Lower leg skin (tissue), 3 donors: Measurements from ENCODE around the gene GLB1L2.

Experiments used
- POLR2A ChIP-seq, 2 donors: fragments of 450-650 bp; IDR thresholded peaks; one replicate each; pipeline ENCODE4 v1.6.1; 2016 to 2017; ENCODE audit warnings: antibody characterized with exemption in 2 of 2, mild to moderate bottlenecking in 1 of 2, moderate library complexity in 1 of 2
- TF ChIP-seq, protein P1 (sequence below), 3 donors: fragments of 450-650 bp; IDR thresholded peaks; one replicate each; pipeline ENCODE4 v1.5.1; 2016; ENCODE audit warnings: antibody characterized with exemption in 3 of 3, mild to moderate bottlenecking in 3 of 3, moderate library complexity in 2 of 3

- no peak for TF ChIP-seq POLR2A (IDR thresholded peaks at IDR 0.05)
- TF ChIP-seq, protein P1, sequence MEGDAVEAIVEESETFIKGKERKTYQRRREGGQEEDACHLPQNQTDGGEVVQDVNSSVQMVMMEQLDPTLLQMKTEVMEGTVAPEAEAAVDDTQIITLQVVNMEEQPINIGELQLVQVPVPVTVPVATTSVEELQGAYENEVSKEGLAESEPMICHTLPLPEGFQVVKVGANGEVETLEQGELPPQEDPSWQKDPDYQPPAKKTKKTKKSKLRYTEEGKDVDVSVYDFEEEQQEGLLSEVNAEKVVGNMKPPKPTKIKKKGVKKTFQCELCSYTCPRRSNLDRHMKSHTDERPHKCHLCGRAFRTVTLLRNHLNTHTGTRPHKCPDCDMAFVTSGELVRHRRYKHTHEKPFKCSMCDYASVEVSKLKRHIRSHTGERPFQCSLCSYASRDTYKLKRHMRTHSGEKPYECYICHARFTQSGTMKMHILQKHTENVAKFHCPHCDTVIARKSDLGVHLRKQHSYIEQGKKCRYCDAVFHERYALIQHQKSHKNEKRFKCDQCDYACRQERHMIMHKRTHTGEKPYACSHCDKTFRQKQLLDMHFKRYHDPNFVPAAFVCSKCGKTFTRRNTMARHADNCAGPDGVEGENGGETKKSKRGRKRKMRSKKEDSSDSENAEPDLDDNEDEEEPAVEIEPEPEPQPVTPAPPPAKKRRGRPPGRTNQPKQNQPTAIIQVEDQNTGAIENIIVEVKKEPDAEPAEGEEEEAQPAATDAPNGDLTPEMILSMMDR (IDR thresholded peaks at IDR 0.05) = no peak
Measured at GRCh38 chr11:134345237-134345550, 13.4 kb downstream of the GLB1L2 start.
